ENCODE data around the gene UGT1A5.

UGT1A5 gene

GRCh38 chr2:233789554-233789953 lies 76.8 kb downstream of the UGT1A5 start:
- ChIA-PET POLR2A (no interaction called here), CTCF (no interaction called here)
- Histone ChIP-seq H3K27ac (ENCODE audit: extremely low read depth, low read depth, low read length) (no peak overlapping the region), H3K36me3 (ENCODE audit: control insufficient read depth in 2 of 2, insufficient read depth in 1 of 2, low read length in 2 of 2) (no peaks in the 10 kb centered on the region), H3K4me1 (ENCODE audit: control insufficient read depth, insufficient read depth, low read length) (no peaks in the 10 kb centered on the region), H3K4me3 (ENCODE audit: low read depth, low read length) (no peak overlapping the region), H3K9me3 (ENCODE audit: control insufficient read depth, insufficient read depth, low read depth, low read length) (no peaks in the 10 kb centered on the region)
- no peak for TF ChIP-seq ZNF311 (tag by site-specific recombination; IDR thresholded peaks at IDR 0.05; ENCODE audit: borderline replicate concordance)
- no peak for TF ChIP-seq ZNF362 (tag by site-specific recombination; IDR thresholded peaks at IDR 0.05)
- TF ChIP-seq ZNF112 (tag by site-specific recombination; IDR thresholded peaks at IDR 0.05) = no peak
- TF ChIP-seq PRDM1 (tag by site-specific recombination; IDR thresholded peaks at IDR 0.05) = no peak
- no peak for TF ChIP-seq ZNF585B (tag by site-specific recombination; IDR thresholded peaks at IDR 0.05)
- no peak for TF ChIP-seq ZNF426 (tag by site-specific recombination; IDR thresholded peaks at IDR 0.05)
- TF ChIP-seq ZBTB11 (tag by site-specific recombination; conservative IDR thresholded peaks at IDR 0.05; ENCODE audit: low read depth) = no peak
- TF ChIP-seq ZNF114 (tag by site-specific recombination; IDR thresholded peaks at IDR 0.05) = no peak
- no peak for TF ChIP-seq ZFP3 (tag by site-specific recombination; IDR thresholded peaks at IDR 0.05; ENCODE audit: low read depth)
- TF ChIP-seq MEIS1 (CRISPR knock-in tag; IDR thresholded peaks at IDR 0.05; ENCODE audit: borderline replicate concordance) = no peak
- no peak for TF ChIP-seq RBAK (tag by site-specific recombination; IDR thresholded peaks at IDR 0.05)
- no peak for TF ChIP-seq ZNF777 (tag by site-specific recombination; IDR thresholded peaks at IDR 0.05; ENCODE audit: borderline replicate concordance)
- no peak for TF ChIP-seq ZNF501 (tag by site-specific recombination; IDR thresholded peaks at IDR 0.05)
- no peak for TF ChIP-seq ZNF768 (tag by site-specific recombination; IDR thresholded peaks at IDR 0.05)

- no peaks in the 10 kb centered on the region for H3K36me3 ChIP-seq (ENCODE audit: control insufficient read depth in 2 of 2, insufficient read depth in 1 of 2, low read length in 2 of 2)
- H3K27ac ChIP-seq (ENCODE audit: extremely low read depth, low read depth, low read length) = no peak overlapping the region
- H3K9me3 ChIP-seq (ENCODE audit: control insufficient read depth, insufficient read depth, low read depth, low read length) = no peaks in the 10 kb centered on the region
- no peaks in the 10 kb centered on the region for H3K4me1 ChIP-seq (ENCODE audit: control insufficient read depth, insufficient read depth, low read length)
- CTCF ChIA-PET = no interaction called here
- POLR2A ChIA-PET = no interaction called here
- H3K4me3 ChIP-seq (ENCODE audit: low read depth, low read length) = no peak overlapping the region
- TF ChIP-seq ZNF341 (tag by site-specific recombination; IDR thresholded peaks at IDR 0.05; ENCODE audit: low read depth) (no peak), ZNF248 (tag by site-specific recombination; IDR thresholded peaks at IDR 0.05) (no peak), ZNF624 (tag by site-specific recombination; IDR thresholded peaks at IDR 0.05) (no peak), ZNF837 (tag by site-specific recombination; IDR thresholded peaks at IDR 0.05) (no peak), PRDM2 (tag by site-specific recombination; IDR thresholded peaks at IDR 0.05; ENCODE audit: borderline replicate concordance) (no peak), ZNF704 (tag by site-specific recombination; IDR thresholded peaks at IDR 0.05) (no peak), ZSCAN4 (tag by site-specific recombination; IDR thresholded peaks at IDR 0.05) (no peak)
Observed at GRCh38 chr2:233791151-233791882, 78.6 kb downstream of the UGT1A5 start.

Data from HEK293 (cell line).